Measurements from ENCODE around the gene PTAFR. TPM values are rescaled to one million over a fixed set of nuclear protein-coding genes. Genes with fewer than 3 reads are reported as not detected.

The PTAFR gene
- total and polyA plus RNA-seq, 7 experiments from 2014 or later, result 0.31 to 21.2 (median 1.2) TPM

- intact Hi-C loops (cut with micrococcal nuclease), result loop anchor here in 1 of 2 donors (1.0 kb wide), 1 partner anchor 112 kb away; the partner anchor contains the start of gene EYA3
- DNase-seq, result no peak
- ChIA-PET POLR2A (no interaction called here), CTCF (interaction anchor here (1.4 to 2.0 kb wide), 2 partner anchors 8 to 109 kb away, joined by 4 read pairs; no protein-coding TSS in a partner anchor)
- H3K36me3 ChIP-seq (ENCODE audit: control insufficient read depth in 2 of 3, insufficient read depth in 3 of 3, low read length in 3 of 3), result peaks cover 10 to 65% (median 16%) of the 10 kb centered on the region in 3 experiments
- no peak overlapping the region for H3K4me3 ChIP-seq (ENCODE audit: low read length)
- H3K4me1 Mint-ChIP-seq, result peaks cover 24 to 51% (median 43%) of the 10 kb centered on the region in 7 donors
- H3K27me3 ChIP-seq (ENCODE audit: control insufficient read depth in 2 of 2, insufficient read depth in 2 of 2, low read length in 2 of 2), result no peaks in the 10 kb centered on the region
- ATAC-seq, result no peak
- H3K27ac Mint-ChIP-seq, result peak overlapping the region; percentile 53 to 89 (median 76)
- H3K27me3 Mint-ChIP-seq, result no peaks in the 10 kb centered on the region
- H3K36me3 Mint-ChIP-seq, result peaks cover 25 to 66% (median 53%) of the 10 kb centered on the region in 5 donors
- peaks cover 0 to 7% (median 0%) of the 10 kb centered on the region in 3 experiments for H3K9me3 ChIP-seq (ENCODE audit: control insufficient read depth in 2 of 3, low read length in 3 of 3)
- peaks cover 0 to 11% (median 5%) of the 10 kb centered on the region in 11 donors for H3K9me3 Mint-ChIP-seq
- peak overlapping the region in 9 of 10 donors; percentile 49 to 86 (median 58) for H3K4me3 Mint-ChIP-seq
- H3K4me1 ChIP-seq (ENCODE audit: control insufficient read depth in 2 of 2, insufficient read depth in 2 of 2, low read length in 2 of 2), result peaks cover 23 to 33% of the 10 kb centered on the region in 2 donors
- H3K27ac ChIP-seq (ENCODE audit: low read depth, low read length), result no peak overlapping the region
Measured at GRCh38 chr1:28200234-28200873, 23.9 kb upstream of the PTAFR start.

GRCh38 chr1:28199328-28200233, 23.1 kb upstream of the PTAFR start:
- intact Hi-C loops (cut with micrococcal nuclease), result loop anchor here in 1 of 2 donors (1.0 kb wide), 2 partner anchors 30 to 111 kb away; partner anchors contain the start of gene EYA3
- Mint-ChIP-seq H3K36me3 (peaks cover 25 to 66% (median 48%) of the 10 kb centered on the region in 5 donors), H3K27ac (peak overlapping the region; percentile 65 to 92 (median 80)), H3K4me1 (peaks cover 24 to 51% (median 43%) of the 10 kb centered on the region in 7 donors), H3K9me3 (peaks cover 0 to 11% (median 5%) of the 10 kb centered on the region in 11 donors), H3K4me3 (peak overlapping the region; percentile 54 to 86 (median 71)), H3K27me3 (no peaks in the 10 kb centered on the region)
- Histone ChIP-seq H3K9me3 (ENCODE audit: control insufficient read depth in 2 of 3, low read length in 3 of 3) (peaks cover 0 to 7% (median 0%) of the 10 kb centered on the region in 3 experiments), H3K36me3 (ENCODE audit: control insufficient read depth in 2 of 3, insufficient read depth in 3 of 3, low read length in 3 of 3) (peaks cover 8 to 57% (median 8%) of the 10 kb centered on the region in 3 experiments), H3K4me1 (ENCODE audit: control insufficient read depth in 2 of 2, insufficient read depth in 2 of 2, low read length in 2 of 2) (peaks cover 23 to 35% of the 10 kb centered on the region in 2 donors), H3K27ac (ENCODE audit: low read depth, low read length) (no peak overlapping the region), H3K27me3 (ENCODE audit: control insufficient read depth in 2 of 2, insufficient read depth in 2 of 2, low read length in 2 of 2) (no peaks in the 10 kb centered on the region), H3K4me3 (ENCODE audit: low read length) (peak overlapping the region; percentile 8)
- POLR2A ChIA-PET, result interaction anchor here (0.6 to 0.7 kb wide), 2 partner anchors 27 to 207 kb away, joined by 3 to 5 read pairs; no protein-coding TSS in a partner anchor
- peak; percentile 91 for ATAC-seq
- CTCF ChIA-PET, result interaction anchor here (1.4 to 2.0 kb wide), 2 partner anchors 9 to 108 kb away, joined by 4 read pairs; no protein-coding TSS in a partner anchor
- DNase-seq, result peak in 8 of 9 donors; percentile 26 to 73 (median 68)

GRCh38 chr1:28197682-28198415, 21.4 kb upstream of the PTAFR start:
- intact Hi-C loops (cut with micrococcal nuclease), result no loop called here
- Mint-ChIP-seq H3K27ac (peak overlapping the region in 2 of 9 donors; percentile 65 to 73), H3K4me1 (peaks cover 24 to 50% (median 43%) of the 10 kb centered on the region in 7 donors), H3K27me3 (no peaks in the 10 kb centered on the region), H3K36me3 (peaks cover 16 to 62% (median 42%) of the 10 kb centered on the region in 5 donors), H3K4me3 (peak overlapping the region in 2 of 10 donors; percentile 11 to 61), H3K9me3 (peaks cover 0 to 11% (median 5%) of the 10 kb centered on the region in 11 donors)
- peaks cover 0 to 7% (median 0%) of the 10 kb centered on the region in 3 experiments for H3K9me3 ChIP-seq (ENCODE audit: control insufficient read depth in 2 of 3, low read length in 3 of 3)
- no peak overlapping the region for H3K27ac ChIP-seq (ENCODE audit: low read depth, low read length)
- peaks cover 0 to 40% (median 0%) of the 10 kb centered on the region in 3 experiments for H3K36me3 ChIP-seq (ENCODE audit: control insufficient read depth in 2 of 3, insufficient read depth in 3 of 3, low read length in 3 of 3)
- ATAC-seq, result no peak
- no peaks in the 10 kb centered on the region for H3K27me3 ChIP-seq (ENCODE audit: control insufficient read depth in 2 of 2, insufficient read depth in 2 of 2, low read length in 2 of 2)
- peaks cover 23 to 38% of the 10 kb centered on the region in 2 donors for H3K4me1 ChIP-seq (ENCODE audit: control insufficient read depth in 2 of 2, insufficient read depth in 2 of 2, low read length in 2 of 2)
- ChIA-PET CTCF (interaction anchor here (1.0 to 2.0 kb wide), 2 partner anchors 11 kb away, joined by 3 to 4 read pairs; no protein-coding TSS in a partner anchor), POLR2A (no interaction called here)
- H3K4me3 ChIP-seq (ENCODE audit: low read length), result no peak overlapping the region
- no peak for DNase-seq

- H3K9me3 ChIP-seq (ENCODE audit: control insufficient read depth in 2 of 3, low read length in 3 of 3), result peaks cover 0 to 7% (median 0%) of the 10 kb centered on the region in 3 experiments
- ChIA-PET CTCF (interaction anchor here (1.0 kb wide), 1 partner anchor 9 kb away, joined by 4 read pairs; no protein-coding TSS in a partner anchor), POLR2A (interaction anchor here (0.6 to 0.7 kb wide), 2 partner anchors 34 to 385 kb away, joined by 3 to 4 read pairs; no protein-coding TSS in a partner anchor)
- peaks cover 23 to 38% of the 10 kb centered on the region in 2 donors for H3K4me1 ChIP-seq (ENCODE audit: control insufficient read depth in 2 of 2, insufficient read depth in 2 of 2, low read length in 2 of 2)
- H3K27ac ChIP-seq (ENCODE audit: low read depth, low read length), result no peak overlapping the region
- intact Hi-C loops (cut with micrococcal nuclease), result no loop called here
- no peak overlapping the region for H3K4me3 Mint-ChIP-seq
- peaks cover 0 to 11% (median 5%) of the 10 kb centered on the region in 11 donors for H3K9me3 Mint-ChIP-seq
- peaks cover 24 to 49% (median 43%) of the 10 kb centered on the region in 7 donors for H3K4me1 Mint-ChIP-seq
- H3K27me3 Mint-ChIP-seq, result peaks cover 0 to under 1% (median 0%) of the 10 kb centered on the region in 5 donors
- H3K27me3 ChIP-seq (ENCODE audit: control insufficient read depth in 2 of 2, insufficient read depth in 2 of 2, low read length in 2 of 2), result no peaks in the 10 kb centered on the region
- H3K36me3 ChIP-seq (ENCODE audit: control insufficient read depth in 2 of 3, insufficient read depth in 3 of 3, low read length in 3 of 3), result peaks cover 0 to 29% (median 0%) of the 10 kb centered on the region in 3 experiments
- no peak overlapping the region for H3K27ac Mint-ChIP-seq
- DNase-seq (no peak), ATAC-seq (no peak)
- no peak overlapping the region for H3K4me3 ChIP-seq (ENCODE audit: low read length)
- peaks cover 16 to 57% (median 41%) of the 10 kb centered on the region in 5 donors for H3K36me3 Mint-ChIP-seq
Measured at GRCh38 chr1:28196330-28196729, 19.8 kb upstream of the PTAFR start.

GRCh38 chr1:28195780-28196179, 19.3 kb upstream of the PTAFR start:
- Histone ChIP-seq H3K27ac (ENCODE audit: low read depth, low read length) (no peak overlapping the region), H3K4me3 (ENCODE audit: low read length) (no peak overlapping the region), H3K27me3 (ENCODE audit: control insufficient read depth in 2 of 2, insufficient read depth in 2 of 2, low read length in 2 of 2) (no peaks in the 10 kb centered on the region), H3K9me3 (ENCODE audit: control insufficient read depth in 2 of 3, low read length in 3 of 3) (peaks cover 0 to 7% (median 0%) of the 10 kb centered on the region in 3 experiments), H3K36me3 (ENCODE audit: control insufficient read depth in 2 of 3, insufficient read depth in 3 of 3, low read length in 3 of 3) (peaks cover 0 to 23% (median 0%) of the 10 kb centered on the region in 3 experiments), H3K4me1 (ENCODE audit: control insufficient read depth in 2 of 2, insufficient read depth in 2 of 2, low read length in 2 of 2) (peaks cover 23 to 36% of the 10 kb centered on the region in 2 donors)
- no peak for ATAC-seq
- POLR2A ChIA-PET, result interaction anchor here (0.6 kb wide), 1 partner anchor 34 kb away, joined by 3 read pairs; no protein-coding TSS in a partner anchor
- Mint-ChIP-seq H3K4me1 (peaks cover 26 to 44% (median 38%) of the 10 kb centered on the region in 7 donors), H3K4me3 (no peak overlapping the region), H3K9me3 (peaks cover 0 to 11% (median 5%) of the 10 kb centered on the region in 11 donors), H3K36me3 (peaks cover 16 to 52% (median 36%) of the 10 kb centered on the region in 5 donors), H3K27ac (no peak overlapping the region), H3K27me3 (peaks cover 0 to 6% (median 0%) of the 10 kb centered on the region in 5 donors)
- no peak for DNase-seq
- intact Hi-C loops (cut with micrococcal nuclease), result no loop called here
- CTCF ChIA-PET, result interaction anchor here (1.0 kb wide), 1 partner anchor 9 kb away, joined by 4 read pairs; no protein-coding TSS in a partner anchor

All from naive thymus-derived CD4-positive, alpha-beta T cell (primary cell).